ENCODE measurements around the gene PROSER2. TPM values are rescaled to one million over a fixed set of nuclear protein-coding genes. Genes with fewer than 3 reads are reported as not detected.

PROSER2 gene
- total RNA-seq, 4 donors from 2014 or later = 11.5 to 19.8 (median 13.4) TPM

DNA sequence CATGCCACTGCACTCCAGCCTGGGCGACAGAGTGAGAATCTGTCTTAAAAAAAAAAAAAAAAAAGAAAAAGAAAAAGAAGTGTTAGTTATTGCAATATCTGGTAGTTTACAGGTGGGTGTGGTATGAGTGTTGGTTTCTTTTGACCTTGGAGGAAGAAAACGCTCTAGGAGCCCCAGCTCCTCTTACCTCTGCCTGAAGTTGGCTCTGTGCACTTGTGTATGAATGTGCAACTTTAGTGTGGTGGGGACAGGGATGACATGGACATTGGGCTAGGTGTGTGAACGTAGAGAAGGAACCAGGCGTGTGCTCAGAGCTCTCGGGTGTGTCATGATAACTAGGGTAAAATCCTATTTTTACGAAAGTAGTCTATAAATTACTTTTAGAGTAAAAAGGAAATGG lies 11.9 kb downstream of the PROSER2 start:
- H3K36me3 ChIP-seq = no peaks in the 10 kb centered on the region
- H3K27ac ChIP-seq = no peak overlapping the region
- no peaks in the 10 kb centered on the region for H3K27me3 ChIP-seq
- intact Hi-C loops (cut with DNase I) = no loop called here
- H3K4me3 ChIP-seq (replicated peaks in 1 of 3) = no peak overlapping the region
- TF ChIP-seq, protein P1, sequence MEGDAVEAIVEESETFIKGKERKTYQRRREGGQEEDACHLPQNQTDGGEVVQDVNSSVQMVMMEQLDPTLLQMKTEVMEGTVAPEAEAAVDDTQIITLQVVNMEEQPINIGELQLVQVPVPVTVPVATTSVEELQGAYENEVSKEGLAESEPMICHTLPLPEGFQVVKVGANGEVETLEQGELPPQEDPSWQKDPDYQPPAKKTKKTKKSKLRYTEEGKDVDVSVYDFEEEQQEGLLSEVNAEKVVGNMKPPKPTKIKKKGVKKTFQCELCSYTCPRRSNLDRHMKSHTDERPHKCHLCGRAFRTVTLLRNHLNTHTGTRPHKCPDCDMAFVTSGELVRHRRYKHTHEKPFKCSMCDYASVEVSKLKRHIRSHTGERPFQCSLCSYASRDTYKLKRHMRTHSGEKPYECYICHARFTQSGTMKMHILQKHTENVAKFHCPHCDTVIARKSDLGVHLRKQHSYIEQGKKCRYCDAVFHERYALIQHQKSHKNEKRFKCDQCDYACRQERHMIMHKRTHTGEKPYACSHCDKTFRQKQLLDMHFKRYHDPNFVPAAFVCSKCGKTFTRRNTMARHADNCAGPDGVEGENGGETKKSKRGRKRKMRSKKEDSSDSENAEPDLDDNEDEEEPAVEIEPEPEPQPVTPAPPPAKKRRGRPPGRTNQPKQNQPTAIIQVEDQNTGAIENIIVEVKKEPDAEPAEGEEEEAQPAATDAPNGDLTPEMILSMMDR (IDR thresholded peaks at IDR 0.05) = no peak
- no peak for TF ChIP-seq POLR2A (IDR thresholded peaks at IDR 0.05)
- H3K4me1 ChIP-seq = peaks cover 8 to 13% of the 10 kb centered on the region in 2 donors
- 86 to 95% methylated on average over 6 of the region's 6 CpGs for WGBS, 2 donors
- no peaks in the 10 kb centered on the region for H3K9me3 ChIP-seq
- no peak for DNase-seq

DNA sequence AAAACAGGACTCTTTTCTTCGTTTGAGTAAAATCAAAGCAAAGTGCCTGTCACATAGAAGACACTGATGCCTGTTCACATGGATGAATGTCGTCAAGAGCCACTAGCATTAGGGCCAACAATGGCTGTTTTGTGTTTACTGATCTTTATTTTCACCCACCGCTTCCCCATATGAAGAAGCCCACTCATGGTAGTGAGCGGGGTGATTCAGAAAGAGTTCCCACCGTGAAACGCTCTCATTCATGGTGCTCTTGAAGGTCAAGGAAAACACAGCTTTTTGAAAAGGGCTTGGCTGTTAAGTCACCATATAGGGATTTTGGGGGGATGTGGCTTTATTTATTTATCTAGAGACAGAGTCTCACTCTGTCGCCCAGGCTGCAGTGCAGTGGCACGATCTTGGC lies 12.5 kb downstream of the PROSER2 start:
- H3K4me3 ChIP-seq (replicated peaks in 1 of 3) = no peak overlapping the region
- no peaks in the 10 kb centered on the region for H3K27me3 ChIP-seq
- TF ChIP-seq, protein P1 (IDR thresholded peaks at IDR 0.05) = no peak
- no peak for TF ChIP-seq POLR2A (IDR thresholded peaks at IDR 0.05)
- H3K36me3 ChIP-seq = no peaks in the 10 kb centered on the region
- no peak for DNase-seq
- 88% methylated on average over 8 of the region's 8 CpGs for WGBS, 2 donors
- H3K4me1 ChIP-seq = peaks cover 8 to 10% of the 10 kb centered on the region in 2 donors
- no peak overlapping the region for H3K27ac ChIP-seq
- intact Hi-C loops (cut with DNase I) = no loop called here
- H3K9me3 ChIP-seq = no peaks in the 10 kb centered on the region

DNA sequence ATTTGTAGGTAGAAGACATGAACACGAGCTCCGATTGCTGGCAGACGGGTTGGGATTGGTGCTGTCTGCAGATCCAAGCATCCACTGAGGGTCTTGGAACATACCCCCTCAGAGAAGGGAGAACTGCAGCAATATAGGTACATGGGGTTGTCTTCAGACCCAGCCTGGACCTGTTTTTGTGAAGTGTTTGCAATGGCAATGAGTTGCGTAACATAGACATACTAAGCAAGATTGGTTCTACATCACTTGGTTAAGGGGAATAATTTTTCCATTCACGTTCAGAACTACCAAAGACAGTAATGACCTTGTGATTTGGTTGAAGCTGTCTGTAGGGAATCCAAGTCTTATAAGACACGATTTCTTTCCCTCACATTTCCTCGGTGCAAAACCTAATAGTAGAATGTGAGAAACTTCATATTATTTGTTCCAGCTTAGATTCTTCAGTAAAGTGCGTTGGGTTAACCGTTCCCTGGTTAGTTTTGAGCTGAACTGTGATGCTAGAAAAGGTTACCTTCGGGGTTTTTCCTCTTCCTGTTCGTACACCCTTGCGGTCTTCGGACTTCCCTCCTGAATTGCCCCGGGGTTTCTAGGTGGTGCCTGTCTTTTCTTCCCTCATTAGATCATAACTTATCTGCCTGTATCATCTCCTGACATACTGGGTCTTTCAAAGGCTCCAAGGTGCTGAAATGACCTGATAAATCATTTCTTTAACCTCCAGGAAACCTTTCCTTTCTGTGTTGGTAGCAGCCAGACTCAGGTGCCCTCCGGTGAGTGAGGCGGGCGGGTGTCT lies 14.4 kb downstream of the PROSER2 start:
- TF ChIP-seq, protein P1 (IDR thresholded peaks at IDR 0.05) = no peak
- TF ChIP-seq POLR2A (IDR thresholded peaks at IDR 0.05) = no peak
- H3K27me3 ChIP-seq = no peaks in the 10 kb centered on the region
- WGBS, 2 donors = 90 to 91% methylated on average over 17 of the region's 17 CpGs
- DNase-seq = no peak
- H3K4me1 ChIP-seq = peaks cover 0 to 3% of the 10 kb centered on the region in 2 donors
- intact Hi-C loops (cut with DNase I) = no loop called here
- no peak overlapping the region for H3K4me3 ChIP-seq (replicated peaks in 1 of 3)
- peaks cover 5% of the 10 kb centered on the region for H3K9me3 ChIP-seq
- H3K36me3 ChIP-seq = no peaks in the 10 kb centered on the region
- H3K27ac ChIP-seq = no peak overlapping the region

DNA sequence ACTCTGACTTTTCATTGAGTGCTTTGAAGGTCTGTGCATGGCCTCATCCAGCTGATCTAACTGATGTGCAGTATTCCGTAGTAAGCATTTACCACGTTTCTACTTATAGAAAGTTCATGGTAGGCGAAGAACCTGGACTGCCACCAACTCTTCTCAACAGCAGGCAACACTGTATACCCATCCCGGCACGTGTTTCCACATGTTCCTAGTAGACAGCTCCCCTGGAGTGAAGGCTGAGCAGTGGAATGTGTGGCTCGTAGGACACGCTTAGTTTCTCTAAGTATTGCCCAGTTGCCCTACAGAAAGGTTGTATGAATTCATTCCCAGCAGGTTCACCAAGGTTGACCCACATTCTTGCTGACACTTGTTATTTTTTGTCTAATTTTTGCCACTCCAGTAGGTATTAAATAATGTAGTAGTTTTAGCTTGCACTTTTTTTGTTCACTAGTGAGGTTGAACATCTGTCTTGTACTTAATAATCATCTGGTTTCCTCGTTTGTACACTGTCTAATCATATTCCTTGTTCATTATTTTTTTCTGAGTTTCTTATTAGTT lies 15.2 kb downstream of the PROSER2 start:
- no peak for TF ChIP-seq POLR2A (IDR thresholded peaks at IDR 0.05)
- TF ChIP-seq, protein P1 (IDR thresholded peaks at IDR 0.05) = no peak
- H3K9me3 ChIP-seq = peaks cover 5% of the 10 kb centered on the region
- H3K27me3 ChIP-seq = no peaks in the 10 kb centered on the region
- H3K27ac ChIP-seq = peak overlapping the region in 1 of 3 donors; percentile 15
- intact Hi-C loops (cut with DNase I) = no loop called here
- 74 to 82% methylated on average over 8 of the region's 8 CpGs for WGBS, 2 donors
- no peaks in the 10 kb centered on the region for H3K36me3 ChIP-seq
- H3K4me3 ChIP-seq (replicated peaks in 1 of 3) = no peak overlapping the region
- H3K4me1 ChIP-seq = peaks cover 0 to 3% of the 10 kb centered on the region in 2 donors
- DNase-seq = peak; percentile 44 to 70

DNA sequence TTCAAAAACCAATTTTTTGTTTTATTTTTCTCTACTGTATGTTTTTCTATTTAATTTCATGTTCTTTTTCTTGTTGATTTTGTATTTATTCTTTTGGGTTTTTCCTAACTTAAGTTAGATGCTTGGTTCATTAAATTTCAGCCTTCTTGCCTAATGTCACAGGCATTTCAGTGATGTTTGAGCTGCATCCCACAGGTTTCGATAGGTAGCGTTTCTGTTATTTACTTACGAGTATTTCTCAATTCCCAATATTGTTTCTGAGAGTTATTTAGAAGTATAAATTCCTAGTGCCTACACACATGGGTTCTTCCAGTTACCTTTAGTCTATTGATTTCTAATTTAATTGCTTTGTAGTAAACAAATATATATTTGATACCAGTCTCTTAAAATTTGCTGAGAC lies 18.2 kb downstream of the PROSER2 start:
- 96% methylated on average over 3 of the region's 3 CpGs for WGBS, 2 donors
- Histone ChIP-seq H3K27ac (no peak overlapping the region), H3K4me3 (replicated peaks in 1 of 3) (no peak overlapping the region), H3K9me3 (peaks cover 5% of the 10 kb centered on the region), H3K36me3 (no peaks in the 10 kb centered on the region), H3K27me3 (no peaks in the 10 kb centered on the region), H3K4me1 (peaks cover 9% of the 10 kb centered on the region in 2 donors)
- no peak for DNase-seq
- intact Hi-C loops (cut with DNase I) = no loop called here
- TF ChIP-seq, protein P1 (IDR thresholded peaks at IDR 0.05) = no peak
- TF ChIP-seq POLR2A (IDR thresholded peaks at IDR 0.05) = no peak
